GM18517 (cell line): ENCODE data around the gene NCR2.

Experiments
- ATAC-seq: cut with Tn5 transposase; IDR thresholded peaks from one replicate; pipeline ENCODE4 v1.9.1; 2021; ENCODE audit warnings: mild to moderate bottlenecking, moderate library complexity; ENCODE audit not compliant: unreplicated experiment

The NCR2 gene

DNA sequence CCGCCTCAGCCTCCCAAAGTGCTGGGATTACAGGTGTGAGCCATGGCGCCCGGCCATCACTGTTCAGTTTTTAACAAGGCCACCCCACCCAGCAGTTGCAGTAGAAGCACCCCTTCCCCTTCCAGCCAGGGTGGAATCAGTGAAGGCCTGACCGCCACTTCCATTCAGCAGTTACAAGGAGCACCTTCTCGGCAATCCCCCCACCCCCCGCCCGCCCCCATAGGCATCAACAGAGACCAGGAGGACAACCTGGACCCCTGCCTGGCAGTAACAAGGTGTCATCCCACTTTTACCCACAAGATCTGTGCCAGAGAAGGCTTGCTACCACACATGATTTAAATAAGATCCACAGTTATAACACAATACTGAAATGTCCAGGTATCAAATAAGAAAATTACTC is 23.1 kb downstream of the NCR2 start:
- no peak for ATAC-seq

DNA sequence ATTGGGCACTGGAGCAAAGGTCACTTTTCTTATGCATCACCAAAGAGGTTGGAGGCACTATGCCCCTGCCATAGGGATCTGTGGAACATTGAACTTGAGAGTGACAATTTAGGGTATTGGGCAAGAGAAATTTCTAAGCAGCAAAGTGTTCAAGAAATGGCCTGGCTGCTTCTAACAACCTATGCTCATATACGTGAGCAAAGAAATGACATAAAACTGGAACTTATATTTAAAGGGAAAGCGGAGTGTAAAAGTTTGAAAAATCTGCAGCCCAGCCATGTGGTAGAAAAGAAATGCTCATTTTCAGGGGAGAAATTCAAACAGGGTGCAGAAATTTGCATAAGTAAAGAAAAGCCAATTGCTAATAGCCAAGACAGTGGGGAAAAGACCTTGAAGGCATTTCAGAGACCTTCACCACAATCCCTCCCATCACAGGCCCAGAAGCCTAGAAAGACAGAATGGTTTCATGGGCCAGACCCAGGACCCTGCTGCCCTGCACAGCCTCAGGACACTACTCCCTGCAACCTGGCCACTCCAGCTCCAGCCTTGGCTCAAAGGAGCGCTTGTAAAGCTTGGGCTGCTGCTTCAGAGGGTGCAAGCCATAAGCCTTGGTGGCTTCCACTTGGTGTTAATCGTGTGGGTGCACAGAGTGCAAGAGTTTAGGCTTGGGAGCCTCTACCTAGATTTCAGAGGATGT is 24.4 kb downstream of the NCR2 start:
- ATAC-seq = no peak

DNA sequence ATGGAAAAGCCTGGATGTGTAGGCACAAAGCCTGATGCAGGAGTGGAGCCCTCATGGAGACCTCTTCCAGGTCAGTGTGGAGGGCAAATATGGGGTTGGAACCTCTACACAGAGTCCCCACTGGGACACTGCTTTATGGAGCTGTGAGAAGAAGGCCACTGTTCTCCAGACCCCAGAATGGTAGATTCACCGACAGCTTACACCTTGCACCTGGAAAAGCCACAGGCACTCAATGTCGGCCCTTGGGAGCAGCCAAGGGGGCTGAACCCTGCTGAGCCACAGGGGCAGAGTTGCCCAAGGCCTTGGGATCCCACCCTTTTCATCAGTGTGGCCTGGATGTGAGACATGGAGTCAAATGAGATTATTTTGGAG is 24.9 kb downstream of the NCR2 start:
- ATAC-seq = no peak

DNA sequence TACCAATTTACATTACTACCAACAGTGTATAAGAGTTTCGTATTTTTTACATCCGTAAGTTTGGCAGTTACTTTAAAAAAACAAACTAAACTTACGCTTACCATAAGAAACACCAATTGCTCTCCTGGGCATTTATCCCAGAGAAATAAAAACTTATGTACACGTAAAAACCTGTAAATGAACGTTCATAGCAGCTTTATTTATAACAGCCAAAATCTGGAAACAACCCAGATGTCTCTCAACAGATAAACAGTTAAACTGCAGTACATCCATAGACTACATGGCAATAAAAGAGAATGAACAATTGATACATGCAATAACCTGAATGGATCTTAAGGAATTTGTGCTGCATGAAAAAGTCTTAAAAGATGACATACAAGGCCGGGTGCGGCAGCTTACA is 30.7 kb downstream of the NCR2 start:
- ATAC-seq = no peak

DNA sequence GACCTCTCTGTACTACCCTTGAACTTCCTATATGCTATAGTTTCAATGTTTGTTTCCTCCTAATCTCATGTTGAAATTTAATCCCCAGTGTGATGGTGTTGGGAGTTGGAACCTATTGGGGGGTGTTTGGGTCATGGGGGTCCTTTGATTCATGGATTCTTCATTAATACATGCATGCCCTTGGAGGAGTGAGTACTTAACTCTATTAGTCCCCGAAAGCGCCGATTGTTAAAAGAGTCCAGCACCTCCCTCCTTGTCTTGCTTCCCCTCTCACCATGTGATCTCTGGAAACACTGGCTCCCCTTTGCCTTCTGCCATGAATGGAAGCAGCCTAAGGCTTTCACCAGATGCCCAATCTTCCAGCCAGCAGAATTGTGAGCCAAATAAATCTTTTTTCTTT is 31.7 kb downstream of the NCR2 start:
- no peak for ATAC-seq

DNA sequence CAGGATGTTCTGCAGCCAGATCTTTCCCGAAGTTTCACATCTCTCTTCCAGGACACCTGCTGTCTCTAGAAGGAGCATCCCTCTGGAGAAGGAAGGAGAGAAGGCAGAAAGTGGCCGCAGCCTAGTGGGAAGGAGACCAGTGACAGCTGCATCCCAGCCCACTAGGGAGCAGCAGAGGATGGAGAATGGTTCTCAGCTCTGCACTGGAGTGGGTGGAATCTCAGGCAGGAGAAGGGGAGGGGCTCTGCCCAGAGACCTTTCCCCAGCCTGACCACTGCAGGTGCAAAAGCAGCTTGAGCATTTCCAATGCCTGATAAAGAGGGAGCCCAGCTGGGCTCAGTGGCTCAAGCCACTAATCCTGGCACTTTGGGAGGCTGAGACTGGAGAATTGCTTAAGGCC is 32.3 kb downstream of the NCR2 start:
- ATAC-seq = no peak

DNA sequence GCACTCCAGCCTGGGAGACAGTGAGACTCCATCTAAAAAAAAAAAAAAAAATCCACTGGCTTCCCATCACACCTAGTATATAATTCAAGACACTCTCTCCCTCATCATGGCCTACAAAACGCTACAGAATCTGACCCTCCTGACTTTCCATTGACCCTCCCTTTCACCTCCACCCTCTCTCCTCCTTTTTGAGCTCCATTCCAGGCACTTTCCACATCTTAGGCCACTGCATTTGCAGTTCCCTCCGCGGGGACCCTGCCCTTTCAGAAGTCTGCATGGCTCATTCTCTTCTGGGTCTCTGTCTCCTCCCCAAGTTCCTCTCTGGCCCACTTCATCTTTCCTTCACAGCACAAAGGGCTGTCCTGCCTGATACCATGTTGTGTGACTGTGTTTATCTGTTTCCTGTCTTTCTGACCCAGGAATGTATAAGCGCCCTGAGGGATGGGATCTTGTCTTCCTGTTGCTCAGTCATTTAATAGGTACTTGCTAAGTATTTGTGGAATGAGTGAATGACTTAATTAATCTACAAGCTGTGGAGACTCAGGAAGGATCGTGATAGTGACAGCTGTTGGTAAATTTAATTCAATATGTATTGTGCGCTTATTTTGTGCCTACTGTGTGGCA is 35.2 kb downstream of the NCR2 start:
- no peak for ATAC-seq

DNA sequence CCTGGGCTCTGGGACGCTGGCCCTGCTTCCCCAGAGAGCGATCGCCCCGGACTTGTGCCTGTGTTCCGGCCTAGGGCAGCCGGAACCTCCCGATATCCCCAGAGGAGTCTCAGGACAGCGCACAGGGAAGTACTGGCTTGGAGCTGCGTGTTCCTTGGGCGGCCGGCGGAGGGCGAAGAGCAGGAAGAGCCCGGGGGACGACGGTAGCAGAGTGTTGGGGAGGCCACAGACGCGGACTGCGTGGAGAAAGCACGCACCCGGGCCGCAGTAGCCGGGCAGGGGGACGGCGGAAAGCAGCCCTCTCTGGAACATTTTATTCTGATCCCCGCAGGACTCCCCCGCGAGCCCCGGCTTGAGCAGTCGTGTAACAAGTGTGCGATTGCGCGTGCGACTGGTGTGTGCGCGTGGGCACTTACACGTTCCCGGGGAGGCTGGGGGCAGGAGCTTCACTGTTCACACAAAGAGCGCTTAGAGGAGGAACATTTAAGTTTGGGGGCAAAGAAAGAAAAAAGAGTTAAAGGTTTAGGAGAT is 36.1 kb downstream of the NCR2 start:
- ATAC-seq = no peak

DNA sequence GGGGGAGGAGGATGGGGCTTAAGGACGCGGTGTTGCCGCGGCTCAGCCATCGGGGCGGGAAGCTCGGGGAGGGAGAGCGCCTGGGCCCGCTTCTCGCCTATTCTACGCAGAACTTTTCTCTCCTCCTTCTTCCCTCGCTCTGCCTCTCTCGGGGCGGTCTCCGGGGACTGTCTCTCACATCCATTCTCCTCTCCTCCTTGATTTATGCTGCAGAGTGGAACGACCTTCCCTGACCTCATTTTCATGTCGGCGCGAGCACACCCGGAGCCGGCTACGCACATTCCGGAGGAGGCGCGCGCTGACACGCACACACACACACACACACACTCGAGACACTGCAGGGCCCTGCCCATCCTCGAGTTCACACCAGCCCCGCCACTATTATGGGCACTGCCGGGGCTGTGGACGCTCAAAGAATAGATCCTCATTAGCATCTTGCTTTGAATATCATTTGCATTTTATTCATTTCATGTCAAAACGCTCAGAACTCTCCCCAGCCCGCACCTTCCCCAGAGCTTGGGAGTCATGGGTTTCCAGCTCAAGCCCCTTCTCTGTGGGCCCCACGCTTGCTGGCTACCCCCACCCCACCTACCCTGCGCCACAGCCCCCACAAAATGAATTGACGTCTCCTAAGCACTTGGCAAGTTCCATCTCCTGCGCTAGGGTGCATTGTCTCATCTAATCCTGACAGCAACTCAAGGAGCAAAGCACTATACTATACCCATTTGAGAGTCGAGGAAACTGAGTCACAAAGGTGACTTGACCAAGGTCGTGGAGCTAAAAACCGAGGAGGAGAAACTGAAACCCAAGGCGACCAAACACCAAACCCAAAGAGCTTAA is 36.8 kb downstream of the NCR2 start:
- ATAC-seq = no peak

DNA sequence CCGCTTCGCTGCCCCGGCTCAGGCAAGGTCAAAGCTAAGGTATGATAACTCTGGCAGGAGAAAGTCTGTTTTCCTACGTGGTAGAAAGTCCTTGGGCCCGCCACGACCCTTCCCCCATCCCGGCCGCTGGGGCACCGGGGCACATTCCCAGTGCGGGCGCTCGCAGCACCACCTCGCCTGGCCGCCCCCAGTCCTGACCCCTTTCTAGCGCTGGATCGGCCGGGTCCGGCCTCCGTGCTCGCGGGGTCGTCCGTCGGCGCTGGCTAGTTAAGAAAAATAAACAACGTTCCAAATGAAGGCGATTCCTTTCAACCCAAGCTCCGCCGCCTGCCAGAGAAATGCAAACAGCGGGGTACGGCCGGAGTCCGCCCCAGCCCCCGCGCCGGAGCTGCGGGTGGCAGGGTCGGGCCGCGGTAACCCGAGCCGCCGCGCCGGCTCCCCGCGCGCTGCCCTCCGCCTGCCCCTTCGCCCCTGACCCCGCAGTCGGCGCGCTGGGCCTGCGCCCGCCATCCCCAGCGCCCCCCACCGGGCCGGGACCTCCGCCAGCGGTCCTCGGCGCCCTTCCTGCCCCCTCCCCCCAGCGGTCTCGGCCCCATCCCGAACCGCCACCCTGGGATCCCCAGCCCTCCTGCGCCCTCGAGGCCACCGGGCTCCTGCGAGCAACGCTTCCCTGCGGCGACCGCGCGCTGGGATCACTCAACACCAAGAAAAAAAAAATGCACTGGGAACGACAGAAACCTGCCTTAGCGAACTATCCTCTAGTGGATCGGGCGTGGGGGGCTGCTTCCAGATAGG is 37.6 kb downstream of the NCR2 start:
- no peak for ATAC-seq

DNA sequence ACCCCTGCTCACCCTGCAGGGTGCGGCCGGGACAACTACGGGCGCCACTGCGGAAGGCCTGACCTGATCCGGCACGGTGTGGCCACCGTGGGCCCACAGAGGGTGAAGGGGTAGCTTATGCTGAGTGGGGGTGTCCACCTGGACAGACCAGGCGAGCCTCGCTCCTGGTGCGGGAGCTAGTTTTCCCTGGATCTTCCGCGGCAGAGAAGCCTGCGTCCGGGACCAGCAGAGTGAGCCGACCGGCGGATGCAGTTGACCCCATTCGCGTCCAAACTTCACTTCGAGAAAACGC is 38.2 kb downstream of the NCR2 start:
- no peak for ATAC-seq

DNA sequence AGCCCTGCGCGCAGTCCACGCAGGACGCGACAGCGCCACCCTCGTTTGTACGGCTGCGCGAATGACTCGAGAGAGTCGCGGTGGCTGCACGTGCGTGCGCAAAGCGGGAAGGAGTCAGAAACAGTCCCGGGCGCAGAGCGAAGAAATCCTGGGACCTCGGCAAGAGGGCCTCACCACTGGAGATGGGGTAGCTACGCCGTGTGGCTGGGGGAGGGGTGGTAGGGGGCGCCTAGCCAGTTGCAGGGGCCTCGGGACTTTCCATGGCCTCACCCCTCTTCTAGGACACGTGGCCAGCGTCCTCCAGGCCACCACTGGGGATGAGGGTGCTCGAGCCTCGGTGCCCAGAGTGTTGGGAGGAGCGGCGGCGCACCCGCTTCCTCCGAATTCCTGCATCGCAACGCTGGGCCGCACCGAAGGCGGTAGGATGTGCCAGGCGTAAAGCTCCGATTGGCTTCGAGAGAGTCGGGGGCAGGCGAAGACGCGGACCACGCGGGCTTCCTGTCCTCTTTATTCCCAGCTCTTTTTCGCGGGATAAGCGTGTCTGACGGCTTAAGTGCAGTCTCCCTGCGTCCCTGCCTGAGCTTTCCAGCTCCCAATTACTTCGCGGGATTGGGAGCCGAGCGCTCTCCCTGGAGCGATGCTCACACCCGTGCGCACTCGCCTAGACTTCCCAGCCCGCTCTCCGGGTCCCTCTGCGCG is 38.7 kb downstream of the NCR2 start:
- no peak for ATAC-seq

DNA sequence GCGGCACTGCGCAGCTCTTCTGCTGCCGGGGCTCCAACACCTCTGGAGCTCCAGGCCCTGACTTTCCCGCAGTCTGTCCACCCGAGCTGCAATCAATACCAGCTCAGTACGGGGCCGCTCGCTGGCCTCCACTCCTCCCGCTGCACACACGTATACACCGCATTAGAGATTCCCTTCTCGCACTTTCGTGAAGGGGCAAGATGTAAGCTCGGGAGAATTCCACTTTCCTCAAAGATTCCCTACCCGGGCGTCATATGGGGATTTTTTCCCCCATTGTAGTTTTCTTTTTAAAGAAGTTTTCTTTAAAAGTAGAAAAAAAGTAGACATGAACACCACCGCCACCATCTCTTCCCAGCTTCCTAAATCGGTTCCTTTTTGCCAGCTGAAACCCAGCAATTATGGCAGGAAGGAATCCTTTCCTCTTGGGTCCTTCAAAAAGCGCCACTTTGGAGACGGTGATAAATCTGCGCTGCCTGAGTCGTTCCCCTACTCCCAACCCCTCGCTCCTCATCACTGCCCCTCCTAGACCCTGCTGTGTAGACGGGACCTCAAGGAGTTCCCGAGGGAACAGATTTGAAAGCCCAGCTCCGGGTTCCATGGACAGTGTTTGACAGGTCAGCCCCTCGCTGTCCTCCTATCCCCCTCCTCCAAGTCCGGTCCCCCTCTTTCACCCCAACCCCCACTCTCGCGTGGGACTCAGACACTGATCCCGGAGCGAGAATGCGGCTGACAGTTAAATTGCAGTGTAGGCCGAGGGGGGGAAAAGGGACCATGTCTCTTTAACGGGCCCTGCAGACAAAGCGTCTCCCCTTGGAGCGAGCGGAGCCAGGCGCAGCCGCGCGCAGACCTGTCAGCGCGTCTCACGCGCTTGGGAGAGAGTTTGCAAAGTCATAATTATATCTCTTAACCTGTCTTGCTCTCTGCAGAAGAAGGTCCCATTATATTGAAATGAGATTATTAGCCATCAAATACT is 39.5 kb downstream of the NCR2 start:
- no peak for ATAC-seq

DNA sequence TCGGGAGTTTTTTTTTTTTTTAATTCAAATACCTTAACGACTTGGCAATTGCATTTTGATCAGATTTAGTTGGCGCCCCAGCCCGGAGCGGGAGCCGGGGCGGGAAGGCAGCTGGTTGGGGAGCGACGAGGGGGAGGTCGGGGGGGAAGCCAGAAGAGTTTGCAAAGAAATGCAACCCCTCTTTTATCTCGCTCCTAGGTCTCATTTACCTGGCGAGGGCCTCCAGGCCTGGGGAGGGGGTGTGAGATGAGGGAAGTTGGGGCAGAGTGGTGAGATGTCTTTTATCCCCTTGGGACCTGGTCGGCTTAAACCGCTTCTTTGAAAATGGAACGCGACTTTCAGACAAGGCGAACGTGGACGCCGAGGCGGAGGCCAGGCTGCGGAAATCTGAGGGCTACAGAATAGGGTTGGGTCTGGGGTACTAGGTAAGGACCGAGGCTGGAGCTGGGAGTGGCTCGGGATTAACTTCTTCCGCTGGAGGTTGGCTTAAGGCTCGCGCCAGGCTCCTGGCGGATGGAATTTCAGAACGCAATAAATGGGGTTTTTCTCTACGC is 40.3 kb downstream of the NCR2 start:
- no peak for ATAC-seq

DNA sequence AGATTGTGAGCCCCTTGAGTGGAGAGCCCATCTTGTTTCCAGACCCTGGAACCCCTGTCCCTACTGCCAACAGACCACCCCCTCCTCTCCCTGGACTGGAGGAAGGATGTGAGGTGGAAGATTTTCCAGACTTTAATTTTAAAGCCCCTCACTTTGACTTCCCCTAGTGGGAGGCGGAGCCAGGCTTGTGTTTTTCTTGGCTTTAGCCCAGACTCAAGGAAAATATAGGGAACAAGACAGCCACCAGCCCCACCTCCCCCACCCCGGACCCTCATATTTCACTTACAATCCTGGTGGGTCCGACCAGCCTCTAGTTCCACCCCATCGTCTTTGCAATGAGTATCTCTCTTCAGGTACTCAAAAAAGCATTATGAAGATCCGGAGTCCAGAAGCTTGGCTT is 40.8 kb downstream of the NCR2 start:
- ATAC-seq = no peak

DNA sequence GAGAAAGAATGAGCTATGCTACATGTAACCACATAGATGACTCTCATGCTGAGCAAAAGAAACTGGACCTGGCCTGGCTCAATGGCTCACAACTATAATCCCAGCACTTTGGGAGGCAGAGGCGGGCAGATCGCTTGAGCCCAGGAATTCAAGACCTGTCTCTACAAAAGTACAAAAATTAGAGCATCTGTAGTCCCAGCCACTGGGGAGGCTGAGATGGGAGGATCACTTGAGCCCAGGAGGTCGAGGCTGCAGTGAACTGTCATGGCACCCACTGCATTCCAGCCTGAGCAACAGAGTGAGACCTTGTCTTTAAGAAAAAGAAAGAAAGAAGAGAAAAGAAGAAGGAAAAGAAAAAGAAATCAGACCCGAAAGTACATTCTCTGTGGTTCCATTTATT is 41.7 kb downstream of the NCR2 start:
- no peak for ATAC-seq

DNA sequence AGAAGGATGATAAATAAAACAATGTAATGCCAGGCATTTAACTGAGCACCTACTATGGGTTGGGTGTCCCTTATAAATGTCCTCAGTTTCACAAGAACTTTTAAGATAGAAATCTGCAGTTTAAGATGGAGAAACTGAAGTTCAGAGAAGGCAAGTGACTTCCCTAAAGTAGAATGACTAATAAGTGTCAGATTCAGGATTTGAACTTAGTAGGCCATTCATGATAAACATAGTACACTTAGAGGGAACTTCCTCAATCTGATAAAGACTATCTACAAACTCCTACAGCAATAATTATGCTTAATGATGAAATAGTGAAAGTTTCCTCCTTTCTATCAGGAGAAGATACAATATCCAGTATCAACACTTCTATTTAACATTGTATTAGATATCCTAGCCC is 43.9 kb downstream of the NCR2 start:
- ATAC-seq = no peak

DNA sequence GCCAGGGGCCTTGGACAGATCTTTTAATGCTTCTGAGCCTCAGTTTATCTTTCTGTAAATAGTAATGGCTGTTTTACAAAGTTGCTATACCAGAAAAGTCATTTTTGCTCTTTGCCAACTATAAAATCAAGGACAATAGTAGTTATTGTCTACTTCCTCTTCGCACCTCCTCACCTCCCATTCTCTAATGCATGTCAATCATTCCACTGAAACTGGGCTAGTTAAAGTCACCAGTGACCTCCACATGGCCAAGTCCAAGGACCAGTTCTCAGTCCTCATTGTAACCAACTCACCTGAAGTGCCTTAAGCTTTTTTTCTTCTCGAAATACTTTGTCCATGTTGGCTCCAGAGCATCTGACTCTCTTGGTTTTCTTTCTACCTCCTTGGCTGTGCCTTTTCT is 51.2 kb downstream of the NCR2 start:
- ATAC-seq = no peak

DNA sequence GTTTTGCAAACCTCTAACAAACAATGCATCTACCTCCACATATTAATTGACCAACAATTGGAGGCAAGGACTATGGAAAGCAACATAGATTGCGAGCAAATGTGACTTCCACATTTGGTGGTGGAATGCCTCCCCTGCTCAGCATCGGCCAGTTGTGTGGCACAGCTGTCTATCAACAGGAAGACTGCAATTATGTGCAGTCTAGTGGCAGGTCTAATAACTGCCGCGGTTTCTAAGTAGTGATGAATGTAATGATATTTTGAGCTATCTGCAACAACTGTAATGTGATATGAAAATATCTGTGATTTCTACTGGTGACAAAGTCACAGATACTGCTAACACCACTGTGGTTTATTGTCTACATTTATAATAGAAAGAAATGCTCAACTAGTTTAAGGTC is 56.8 kb downstream of the NCR2 start:
- ATAC-seq = no peak
